K562 (cell line): Measurements from ENCODE around the gene TTN. TPM values are rescaled to one million over a fixed set of nuclear protein-coding genes. Genes with fewer than 3 reads are reported as not detected.

ENCODE experiments used
- ATAC-seq: fragments of 200-7000 bp; cut with Tn5 transposase; 3 replicates; pipeline ENCODE4 v1.9.1; 2020; ENCODE audit warnings: moderate library complexity
- BruUV-seq: library from RNA; stranded (reverse); fragments of 400-500 nt; replicated peaks from 2 replicates; lab custom pipeline; 2021; lab: Mats Ljungman, UMichigan
- CTCF ChIA-PET: fragments of 300-600 bp; formaldehyde crosslinking; extraction: SDS; loops from one replicate; lab custom pipeline; 2021; ENCODE audit warnings: low intra/inter-chr PET ratio; lab: Yijun Ruan, JAX
- POLR2A ChIA-PET: fragments of 300-600, 350-650 bp; sonication (Branson Sonifier 250); formaldehyde crosslinking; extraction: SDS; loops from one replicate; lab custom pipeline; 2021; ENCODE audit warnings: antibody characterized with exemption, inconsistent platforms; lab: Yijun Ruan, JAX
- DNase-seq, 4 experiments: peaks; one replicate each; pipeline versions ENCODE4 v3.0.0 to v3.0.0-alpha.2; 2011 to 2018; ENCODE audit warnings: low spot score in 3 of 4, mixed read lengths in 3 of 4; ENCODE audit errors: extremely low read depth in 1 of 4
- FAIRE-seq: peaks from 2 replicates; lab custom pipeline; 2011; peaks lifted over from hg19 to GRCh38; lab: Jason Lieb, UNC
- H2AFZ ChIP-seq: 2 replicates; pipeline ENCODE4 v1.6.0; 2011; ENCODE audit warnings: low read depth, low read length, control low read depth, inconsistent platforms
- H3K27ac ChIP-seq: fragments of 200-600 bp; 3 replicates; pipeline ENCODE4 v1.8.0; 2011; ENCODE audit warnings: low read depth, mild to moderate bottlenecking, control low read depth, inconsistent platforms, low read length, moderate library complexity, mixed read lengths; ENCODE audit errors: extremely low read depth
- H3K27me3 ChIP-seq, 2 experiments: fragments of 300-600 bp in 1 of 2; 2 replicates in 1 of 2; 3 replicates in 1 of 2; pipeline versions ENCODE4 v1.6.0 to v1.8.0; 2011; ENCODE audit warnings: inconsistent platforms in 2 of 2, low read length in 2 of 2, mild to moderate bottlenecking in 1 of 2, mixed read lengths in 1 of 2, moderate library complexity in 1 of 2; ENCODE audit not compliant: control insufficient read depth in 2 of 2, insufficient read depth in 2 of 2
- H3K36me3 ChIP-seq: fragments of 300-600 bp; 3 replicates; pipeline ENCODE4 v1.8.0; 2011; ENCODE audit warnings: mild to moderate bottlenecking, low read length, inconsistent platforms; ENCODE audit not compliant: control insufficient read depth, insufficient read depth
- H3K4me1 ChIP-seq, 2 experiments: fragments of 200-600 bp in 1 of 2; replicated peaks in 1 of 2; 2 replicates in 1 of 2; 3 replicates in 1 of 2; pipeline versions ENCODE4 v1.5.1 to v1.8.0; 2011; ENCODE audit warnings: inconsistent platforms in 2 of 2, low read length in 2 of 2, mild to moderate bottlenecking in 1 of 2, mixed read lengths in 1 of 2, moderate library complexity in 1 of 2; ENCODE audit not compliant: control insufficient read depth in 2 of 2, insufficient read depth in 2 of 2
- H3K4me2 ChIP-seq: 2 replicates; pipeline ENCODE4 v1.6.1; 2011; ENCODE audit warnings: low read length, control low read depth, inconsistent platforms, mixed read lengths; ENCODE audit not compliant: insufficient read depth
- H3K4me3 ChIP-seq: fragments of 200-600 bp; sonication (generic), shearing (Covaris generic); 2 replicates; pipeline ENCODE4 v1.5.1; 2016; ENCODE audit warnings: control low read depth, inconsistent platforms
- H3K79me2 ChIP-seq: fragments of 200-600 bp; 3 replicates; pipeline ENCODE4 v1.8.0; 2011; ENCODE audit warnings: low read length, inconsistent platforms; ENCODE audit not compliant: control insufficient read depth, insufficient read depth
- H3K9ac ChIP-seq, 2 experiments: 2 replicates each; pipeline versions ENCODE4 v1.6.0 to v1.6.1; 2011; ENCODE audit warnings: low read depth in 2 of 2, low read length in 2 of 2, control low read depth in 1 of 2, inconsistent platforms in 1 of 2, mild to moderate bottlenecking in 1 of 2, mixed read lengths in 1 of 2; ENCODE audit not compliant: insufficient read depth in 1 of 2
- H3K9me1 ChIP-seq: one replicate; pipeline ENCODE4 v1.6.0; 2011; ENCODE audit warnings: inconsistent platforms, mild to moderate bottlenecking, low read length, moderate library complexity; ENCODE audit not compliant: control insufficient read depth, insufficient read depth
- H3K9me3 ChIP-seq: replicated peaks from 2 replicates; pipeline ENCODE4 v1.5.1; 2011; ENCODE audit warnings: low read depth, low read length, inconsistent platforms; ENCODE audit not compliant: control insufficient read depth, insufficient read depth
- H4K20me1 ChIP-seq: replicated peaks from 2 replicates; pipeline ENCODE4 v1.6.1; 2011; ENCODE audit warnings: low read length, inconsistent platforms, mixed read lengths; ENCODE audit not compliant: control insufficient read depth, insufficient read depth
- ARID1B ChIP-seq: fragments of 450-650 bp; IDR thresholded peaks from 2 replicates; pipeline ENCODE4 v1.6.1; 2016; ENCODE audit warnings: antibody characterized with exemption, mild to moderate bottlenecking, inconsistent platforms
- BRF2 ChIP-seq: IDR thresholded peaks from 3 replicates; pipeline ENCODE4 v1.6.1; 2011; ENCODE audit warnings: borderline replicate concordance, mild to moderate bottlenecking; ENCODE audit not compliant: insufficient read length, insufficient read depth
- CBX2 ChIP-seq: fragments of 200-600 bp; sonication (generic); IDR thresholded peaks from one replicate; pipeline ENCODE4 v1.6.1; 2012; ENCODE audit warnings: mild to moderate bottlenecking, low read length, inconsistent platforms; ENCODE audit not compliant: insufficient read depth, poor library complexity, severe bottlenecking
- DMBX1 ChIP-seq: fragments of 250-450 bp; sonication (Bioruptor Pico); IDR thresholded peaks from 2 replicates; pipeline ENCODE4 v1.8.0; 2022; ENCODE audit warnings: inconsistent platforms, mild to moderate bottlenecking, moderate library complexity, borderline replicate concordance
- FOXJ2 ChIP-seq: fragments of 200-800 bp; sonication (Bioruptor generic); IDR thresholded peaks from 2 replicates; pipeline ENCODE4 v1.6.1; 2016; ENCODE audit warnings: missing genetic modification characterization, missing compliant biosample characterization
- MAFK ChIP-seq: IDR thresholded peaks from 2 replicates; pipeline ENCODE4 v1.6.1; 2011; ENCODE audit warnings: low read length, improper control_type of control experiment
- MEF2A ChIP-seq: IDR thresholded peaks from 2 replicates; pipeline ENCODE4 v1.6.1; 2011; ENCODE audit warnings: low read depth, mild to moderate bottlenecking, low read length, moderate library complexity; ENCODE audit not compliant: control insufficient read depth
- NR2C1 ChIP-seq, 2 experiments: fragments of 450-650 bp; IDR thresholded peaks; 2 replicates each; pipeline ENCODE4 v1.6.1; 2017; ENCODE audit warnings: mild to moderate bottlenecking in 2 of 2, antibody characterized with exemption in 1 of 2, inconsistent platforms in 1 of 2, missing compliant biosample characterization in 1 of 2, missing genetic modification characterization in 1 of 2
- PHB2 ChIP-seq: fragments of 450-650 bp; IDR thresholded peaks from 2 replicates; pipeline ENCODE4 v1.6.1; 2017; ENCODE audit warnings: low read depth
- ZNF146 ChIP-seq: IDR thresholded peaks from one replicate; pipeline ENCODE4 v1.6.1; 2018; ENCODE audit warnings: missing compliant biosample characterization; ENCODE audit not compliant: unreplicated experiment
- ZNF184 ChIP-seq: sonication (generic); formaldehyde crosslinking; IDR thresholded peaks from 2 replicates; pipeline ENCODE4 v1.5.0; 2020; ENCODE audit warnings: missing genetic modification reagents
- ZNF445 ChIP-seq: fragments of 250-450 bp; sonication (Bioruptor Pico); IDR thresholded peaks from 2 replicates; pipeline ENCODE4 v1.4.0; 2020; ENCODE audit warnings: low read depth, mild to moderate bottlenecking, moderate library complexity
- ZNF778 ChIP-seq: fragments of 450-650 bp; formaldehyde crosslinking; IDR thresholded peaks from 2 replicates; pipeline ENCODE4 v1.4.0; 2020; ENCODE audit warnings: mild to moderate bottlenecking, moderate library complexity
- WGBS: fragments of 100-300 bp; shearing (Covaris generic); methylation state at CpG from one replicate; pipeline ENCODE4 v1.1.6; 2016; ENCODE audit warnings: low coverage, mixed read lengths; ENCODE audit not compliant: insufficient coverage; ENCODE audit errors: missing lambda C conversion rate; 5-methylcytosine and 5-hydroxymethylcytosine counted together
- in situ Hi-C: fragments of 300-500 bp; cut with MboI; formaldehyde crosslinking; loops from 4 replicates; pipeline ENCODE4 v1.15.0; 2018; ENCODE audit warnings: inconsistent platforms, mixed read lengths
- intact Hi-C: fragments of 100-400 bp; cut with micrococcal nuclease; formaldehyde crosslinking; loops from 2 replicates; pipeline ENCODE4 v1.14.2; 2022
- polyA plus RNA-seq, 8 experiments: library from polyadenylated mRNA; depleted of rRNA in 4 of 8; stranded (reverse) in 5 of 8; unstranded in 3 of 8; fragments of >200 nt; fragmentation: Nextera tagmentation in 2 of 8; fragmentation: Illumina TruSeq in 1 of 8; extraction: Ambion mirVana in 2 of 8; extraction: Trizol in 1 of 8; gene quantifications; 2 replicates each; pipeline versions ENCODE4 v1.2.1 to v1.2.3, GENCODE V29; 2011 to 2014; ENCODE audit warnings: inconsistent platforms in 1 of 8, missing spikeins in 1 of 8
- total RNA-seq, 7 experiments: library from RNA; depleted of rRNA in 6 of 7; stranded (reverse); fragments of >200 nt in 6 of 7; fragmentation: Illumina TruSeq in 2 of 7; extraction: Trizol in 2 of 7; gene quantifications; 2 replicates each; pipeline versions ENCODE4 v1.2.1 to v1.2.3, GENCODE V29; 2011 to 2021; ENCODE audit warnings: low replicate concordance in 1 of 7

TTN gene
- total and polyA plus RNA-seq, 9 of the 15 experiments (the other 6 are each of a cell fraction or from before 2014, with no cell fraction given): under 0.01 to 0.20 (median 0.04) TPM; not detected in 1

- FAIRE-seq: no peak
- Histone ChIP-seq H3K27ac (no peak overlapping the region), H3K4me2 (no peak overlapping the region), H3K9me1 (no peaks in the 10 kb centered on the region), H3K27me3 (no peaks in the 10 kb centered on the region), H3K79me2 (no peaks in the 10 kb centered on the region), H3K36me3 (no peaks in the 10 kb centered on the region), H3K4me3 (no peak overlapping the region), H3K9ac (no peak overlapping the region), H4K20me1 (no peaks in the 10 kb centered on the region), H3K9me3 (no peaks in the 10 kb centered on the region), H2AFZ (no peak overlapping the region), H3K4me1 (no peaks in the 10 kb centered on the region)
- ATAC-seq: no peak
- POLR2A ChIA-PET: interaction anchor here (1.5 kb wide), 1 partner anchor 59 kb away, joined by 4 read pairs; no protein-coding TSS in a partner anchor
- BruUV-seq: no TSS peak
- intact Hi-C loops: no loop called here
- CTCF ChIA-PET: no interaction called here
- in situ Hi-C loops: no loop called here
- TF ChIP-seq ZNF146 (no peak), ZNF778 (no peak), PHB2 (no peak)
- no peak for DNase-seq
- WGBS: 0% methylated on average over 3 of the region's 3 CpGs
These were observed 22.2 kb upstream of the TTN start for GRCh38 chr2:178829299-178829960.

- Histone ChIP-seq H3K9ac (no peak overlapping the region), H3K27ac (no peak overlapping the region), H3K4me2 (no peak overlapping the region), H3K27me3 (no peaks in the 10 kb centered on the region), H3K79me2 (no peaks in the 10 kb centered on the region), H3K36me3 (no peaks in the 10 kb centered on the region), H4K20me1 (no peaks in the 10 kb centered on the region), H3K4me1 (no peaks in the 10 kb centered on the region), H3K9me3 (no peaks in the 10 kb centered on the region), H3K9me1 (no peaks in the 10 kb centered on the region), H3K4me3 (no peak overlapping the region), H2AFZ (no peak overlapping the region)
- intact Hi-C loops: no loop called here
- FAIRE-seq: no peak
- CTCF ChIA-PET: no interaction called here
- POLR2A ChIA-PET: interaction anchor here (0.6 to 1.5 kb wide), 2 partner anchors 58 to 311 kb away, joined by 3 to 4 read pairs; no protein-coding TSS in a partner anchor
- 0% methylated on average over 4 of the region's 4 CpGs for WGBS
- ATAC-seq: no peak
- in situ Hi-C loops: no loop called here
- no TSS peak for BruUV-seq
- DNase-seq: no peak
- TF ChIP-seq ARID1B (no peak), NR2C1 (IDR thresholded peaks at IDR 0.05) (no peak), NR2C1 (tag; IDR thresholded peaks at IDR 0.05) (no peak), FOXJ2 (tag) (no peak), MEF2A (no peak), ZNF445 (CRISPR knock-in tag) (no peak), CBX2 (no peak), ZNF184 (no peak), BRF2 (no peak), MAFK (no peak), DMBX1 (CRISPR knock-in tag) (no peak)
These were observed 21.3 kb upstream of the TTN start for GRCh38 chr2:178828486-178828881.
